Breast epithelium (tissue), 4 donors: ENCODE data around the gene GHRHR. TPM values are rescaled to one million over a fixed set of nuclear protein-coding genes. Genes with fewer than 3 reads are reported as not detected.

Experiments used
- DNase-seq, 2 donors: peaks; one replicate each; pipeline ENCODE4 v3.0.0-alpha.2; 2019; ENCODE audit warnings: low spot score in 2 of 2
- H3K27ac ChIP-seq, 2 donors: fragments of 200-600 bp; sonication (generic) in 1 of 2; one replicate each; pipeline ENCODE4 v1.5.1; 2016 to 2019; ENCODE audit warnings: mild to moderate bottlenecking in 1 of 2
- H3K27me3 ChIP-seq, 2 donors: fragments of 200-600 bp; sonication (generic) in 1 of 2; one replicate each; pipeline versions ENCODE4 v1.5.1 to v1.6.0; 2017 to 2019; ENCODE audit warnings: control low read depth in 1 of 2, mild to moderate bottlenecking in 1 of 2
- H3K36me3 ChIP-seq: fragments of 200-600 bp; one replicate; pipeline ENCODE4 v1.5.1; 2019
- H3K4me1 ChIP-seq, 2 donors: fragments of 200-600 bp; sonication (generic); one replicate each; pipeline ENCODE4 v1.5.1; 2016 to 2019; ENCODE audit warnings: control low read depth in 1 of 2
- H3K4me3 ChIP-seq, 3 donors: fragments of 200-600 bp; sonication (generic); 1 replicate in 2 of 3; 2 replicates in 1 of 3; pipeline ENCODE4 v1.5.1; 2016 to 2019; ENCODE audit warnings: mild to moderate bottlenecking in 3 of 3, moderate library complexity in 2 of 3
- H3K9me3 ChIP-seq, 2 donors: fragments of 200-600 bp; sonication (generic) in 1 of 2; one replicate each; pipeline ENCODE4 v1.5.1; 2016 to 2019; ENCODE audit warnings: control low read depth in 1 of 2
- CTCF ChIP-seq, 3 donors: fragments of 450-650 bp; IDR thresholded peaks; one replicate each; pipeline ENCODE4 v1.5.1; 2016 to 2017; ENCODE audit warnings: antibody characterized with exemption in 3 of 3, mild to moderate bottlenecking in 3 of 3, moderate library complexity in 3 of 3
- POLR2A ChIP-seq: fragments of 450-650 bp; IDR thresholded peaks from one replicate; pipeline ENCODE4 v1.6.1; 2016; ENCODE audit warnings: antibody characterized with exemption, mild to moderate bottlenecking, moderate library complexity
- POLR2AphosphoS5 ChIP-seq, 3 donors: sonication (generic); formaldehyde crosslinking; IDR thresholded peaks; one replicate each; pipeline ENCODE4 v1.6.1; 2017; ENCODE audit warnings: antibody characterized with exemption in 3 of 3
- intact Hi-C: fragments of 100-400 bp; cut with DNase I; formaldehyde crosslinking; loops from one replicate; pipeline ENCODE4 v1.15.1; 2023; ENCODE audit warnings: low total_unique reads
- total RNA-seq, 3 donors: library from RNA; depleted of rRNA; stranded (reverse); fragments of >200 nt; gene quantifications; one replicate each; pipeline ENCODE4 v1.1.0, GENCODE V29; 2016

GHRHR gene
- total RNA-seq, 3 donors from 2014 or later, result not detected

- DNase-seq, result peak; percentile 12 to 45
- no peaks in the 10 kb centered on the region for H3K36me3 ChIP-seq
- no peak overlapping the region for H3K27ac ChIP-seq
- H3K4me1 ChIP-seq, result no peaks in the 10 kb centered on the region
- intact Hi-C loops, result no loop called here
- no peaks in the 10 kb centered on the region for H3K27me3 ChIP-seq
- H3K9me3 ChIP-seq, result peaks cover 6 to 10% of the 10 kb centered on the region in 2 donors
- TF ChIP-seq CTCF (IDR thresholded peaks at IDR 0.05) (no peak), POLR2AphosphoS5 (IDR thresholded peaks at IDR 0.05) (no peak), POLR2A (no peak)
- H3K4me3 ChIP-seq, result no peak overlapping the region
Measured at GRCh38 chr7:30931161-30931928, 32.4 kb upstream of the GHRHR start.

GRCh38 chr7:30931929-30932540 lies 31.7 kb upstream of the GHRHR start:
- H3K4me3 ChIP-seq, result no peak overlapping the region
- H3K27me3 ChIP-seq, result no peaks in the 10 kb centered on the region
- H3K4me1 ChIP-seq, result no peaks in the 10 kb centered on the region
- peaks cover 3 to 7% of the 10 kb centered on the region in 2 donors for H3K9me3 ChIP-seq
- no peak for TF ChIP-seq POLR2A
- TF ChIP-seq POLR2AphosphoS5 (IDR thresholded peaks at IDR 0.05), result no peak
- no peak for TF ChIP-seq CTCF (IDR thresholded peaks at IDR 0.05)
- intact Hi-C loops, result no loop called here
- no peaks in the 10 kb centered on the region for H3K36me3 ChIP-seq
- H3K27ac ChIP-seq, result no peak overlapping the region
- DNase-seq, result peak in 1 of 2 donors; percentile 15

GRCh38 chr7:30932562-30932961 lies 31.2 kb upstream of the GHRHR start:
- Histone ChIP-seq H3K27me3 (no peaks in the 10 kb centered on the region), H3K4me1 (no peaks in the 10 kb centered on the region), H3K4me3 (no peak overlapping the region), H3K36me3 (no peaks in the 10 kb centered on the region), H3K27ac (no peak overlapping the region), H3K9me3 (peaks cover 0 to 2% of the 10 kb centered on the region in 2 donors)
- TF ChIP-seq CTCF (IDR thresholded peaks at IDR 0.05) (no peak), POLR2AphosphoS5 (IDR thresholded peaks at IDR 0.05) (no peak)
- intact Hi-C loops, result no loop called here
- DNase-seq, result peak in 1 of 2 donors; percentile 15

- Histone ChIP-seq H3K9me3 (no peaks in the 10 kb centered on the region), H3K4me1 (no peaks in the 10 kb centered on the region), H3K4me3 (no peak overlapping the region), H3K27ac (no peak overlapping the region), H3K27me3 (no peaks in the 10 kb centered on the region), H3K36me3 (no peaks in the 10 kb centered on the region)
- intact Hi-C loops, result no loop called here
- TF ChIP-seq CTCF (IDR thresholded peaks at IDR 0.05) (no peak), POLR2AphosphoS5 (IDR thresholded peaks at IDR 0.05) (no peak), POLR2A (no peak)
- peak; percentile 13 to 42 for DNase-seq
Measured at GRCh38 chr7:30933124-30933974, 30.4 kb upstream of the GHRHR start.
